HG03175 (cell line): ENCODE measurements around the gene RTP5.
"Not testable (repeated sequence)": the region's sequence is repeated elsewhere in the genome, so short reads cannot be mapped to it uniquely, and the experiment has no call there.

Experiments used
- ATAC-seq: cut with Tn5 transposase; IDR thresholded peaks from one replicate; pipeline ENCODE4 v1.9.1; 2021; ENCODE audit warnings: mild to moderate bottlenecking, moderate library complexity; ENCODE audit not compliant: unreplicated experiment

Gene RTP5

GRCh38 chr2:241913703-241914102, 44.2 kb downstream of the RTP5 start:
- ATAC-seq, result no peak

GRCh38 chr2:241914542-241914941, 45.0 kb downstream of the RTP5 start:
- ATAC-seq, result no peak

- ATAC-seq, result not testable (repeated sequence)
Measured at GRCh38 chr2:241921631-241922030, 52.1 kb downstream of the RTP5 start.

- ATAC-seq, result no peak
Measured at GRCh38 chr2:241922411-241922810, 52.9 kb downstream of the RTP5 start.

- not testable (repeated sequence) for ATAC-seq
Measured at GRCh38 chr2:241922816-241923601, 53.5 kb downstream of the RTP5 start.
